Trophoblast cell (in vitro differentiated cells and primary cell): ENCODE data around the gene OTOL1.

Source experiments
- DNase-seq, 2 donors: peaks; one replicate each; pipeline ENCODE4 v3.0.0-alpha.2; 2016
- H2AFZ ChIP-seq: 2 replicates; pipeline ENCODE4 v1.6.1; 2013; ENCODE audit warnings: low read length, moderate library complexity, mild to moderate bottlenecking; ENCODE audit not compliant: insufficient read depth, poor library complexity
- H2AK5ac ChIP-seq: 2 replicates; pipeline ENCODE4 v1.6.1; 2013; ENCODE audit warnings: mild to moderate bottlenecking, low read length
- H2BK120ac ChIP-seq: 2 replicates; pipeline ENCODE4 v1.6.1; 2013; ENCODE audit warnings: low read length, mild to moderate bottlenecking, moderate library complexity; ENCODE audit not compliant: insufficient read depth, poor library complexity
- H2BK12ac ChIP-seq: 2 replicates; pipeline ENCODE4 v1.6.1; 2013; ENCODE audit warnings: mild to moderate bottlenecking, low read length, moderate library complexity
- H2BK5ac ChIP-seq: 2 replicates; pipeline ENCODE4 v1.6.1; 2013; ENCODE audit warnings: low read length, low read depth, moderate library complexity, mild to moderate bottlenecking; ENCODE audit not compliant: poor library complexity
- H3K14ac ChIP-seq: 2 replicates; pipeline ENCODE4 v1.6.1; 2013; ENCODE audit warnings: mild to moderate bottlenecking, low read length
- H3K18ac ChIP-seq: 2 replicates; pipeline ENCODE4 v1.6.1; 2013; ENCODE audit warnings: mild to moderate bottlenecking, low read length
- H3K23ac ChIP-seq: 2 replicates; pipeline ENCODE4 v1.6.1; 2013; ENCODE audit warnings: low read length
- H3K27ac ChIP-seq: 2 replicates; pipeline ENCODE4 v1.5.1; 2013; ENCODE audit warnings: low read depth, mild to moderate bottlenecking, inconsistent platforms, low read length, moderate library complexity
- H3K27me3 ChIP-seq: 2 replicates; pipeline ENCODE4 v1.6.1; 2013; ENCODE audit warnings: inconsistent platforms, mild to moderate bottlenecking, low read length, moderate library complexity; ENCODE audit not compliant: insufficient read depth
- H3K36me3 ChIP-seq, 2 experiments: 1 replicate in 1 of 2; 2 replicates in 1 of 2; pipeline ENCODE4 v1.6.1; 2013; ENCODE audit warnings: low read length in 2 of 2, mild to moderate bottlenecking in 2 of 2, moderate library complexity in 1 of 2; ENCODE audit not compliant: insufficient read depth in 2 of 2, control insufficient read depth in 1 of 2
- H3K4ac ChIP-seq: 2 replicates; pipeline ENCODE4 v1.6.1; 2013; ENCODE audit warnings: low read depth, mild to moderate bottlenecking, low read length, moderate library complexity
- H3K4me1 ChIP-seq, 2 experiments: 1 replicate in 1 of 2; 2 replicates in 1 of 2; pipeline ENCODE4 v1.6.1; 2013; ENCODE audit warnings: low read length in 2 of 2, mild to moderate bottlenecking in 2 of 2, moderate library complexity in 1 of 2; ENCODE audit not compliant: insufficient read depth in 2 of 2, control insufficient read depth in 1 of 2
- H3K4me2 ChIP-seq: 2 replicates; pipeline ENCODE4 v1.6.1; 2013; ENCODE audit warnings: inconsistent platforms, mild to moderate bottlenecking, low read length, moderate library complexity
- H3K4me3 ChIP-seq: 2 replicates; pipeline ENCODE4 v1.5.1; 2013; ENCODE audit warnings: mild to moderate bottlenecking, low read depth, low read length, inconsistent platforms
- H3K79me1 ChIP-seq: one replicate; pipeline ENCODE4 v1.6.1; 2013; ENCODE audit warnings: low read length
- H3K79me2 ChIP-seq: 2 replicates; pipeline ENCODE4 v1.6.1; 2013; ENCODE audit warnings: low read length, mild to moderate bottlenecking; ENCODE audit not compliant: control insufficient read depth, insufficient read depth, poor library complexity
- H3K9ac ChIP-seq: 2 replicates; pipeline ENCODE4 v1.6.1; 2013; ENCODE audit warnings: mild to moderate bottlenecking, low read length
- H3K9me3 ChIP-seq: 2 replicates; pipeline ENCODE4 v1.6.1; 2013; ENCODE audit warnings: low read depth, mild to moderate bottlenecking, control low read depth, inconsistent platforms, low read length; ENCODE audit not compliant: insufficient read depth
- H4K12ac ChIP-seq: 2 replicates; pipeline ENCODE4 v1.6.1; 2013; ENCODE audit warnings: low read depth, mild to moderate bottlenecking, low read length, moderate library complexity
- H4K8ac ChIP-seq: 2 replicates; pipeline ENCODE4 v1.6.1; 2013; ENCODE audit warnings: low read depth, mild to moderate bottlenecking, low read length, moderate library complexity
- H4K91ac ChIP-seq: one replicate; pipeline ENCODE4 v1.6.1; 2013; ENCODE audit warnings: low read depth, mild to moderate bottlenecking, low read length, moderate library complexity
- WGBS: extraction: QIAGEN DNeasy Blood & Tissue Kit; methylation state at CpG from one replicate; pipeline ENCODE4 v1.1.7; 2013; ENCODE audit warnings: missing lambda C conversion rate; ENCODE audit not compliant: insufficient read length, insufficient coverage; ENCODE audit errors: extremely low coverage; 5-methylcytosine and 5-hydroxymethylcytosine counted together

OTOL1 gene

GRCh38 chr3:161455962-161456361, 40.6 kb upstream of the OTOL1 start:
- H3K79me2 ChIP-seq: no peaks in the 10 kb centered on the region
- H3K4me3 ChIP-seq: no peak overlapping the region
- no peak overlapping the region for H3K4me2 ChIP-seq
- no peak overlapping the region for H4K91ac ChIP-seq
- no peak overlapping the region for H3K14ac ChIP-seq
- H4K12ac ChIP-seq: no peak overlapping the region
- H3K27me3 ChIP-seq: no peaks in the 10 kb centered on the region
- DNase-seq: no peak
- no peaks in the 10 kb centered on the region for H3K9me3 ChIP-seq
- H3K18ac ChIP-seq: no peak overlapping the region
- no peaks in the 10 kb centered on the region for H3K79me1 ChIP-seq
- no CpG with 5 or more reads among the region's 2 CpGs for WGBS
- no peak overlapping the region for H2BK5ac ChIP-seq
- H2AK5ac ChIP-seq: no peak overlapping the region
- no peak overlapping the region for H2BK120ac ChIP-seq
- no peak overlapping the region for H3K23ac ChIP-seq
- H2AFZ ChIP-seq: no peak overlapping the region
- H3K4ac ChIP-seq: no peak overlapping the region
- H3K27ac ChIP-seq: no peak overlapping the region
- no peaks in the 10 kb centered on the region for H3K4me1 ChIP-seq
- H3K9ac ChIP-seq: no peak overlapping the region
- no peak overlapping the region for H4K8ac ChIP-seq
- no peak overlapping the region for H2BK12ac ChIP-seq
- H3K36me3 ChIP-seq: no peaks in the 10 kb centered on the region

GRCh38 chr3:161462138-161462537, 34.5 kb upstream of the OTOL1 start:
- H3K4me1 ChIP-seq: no peaks in the 10 kb centered on the region
- H2AFZ ChIP-seq: no peak overlapping the region
- H2BK12ac ChIP-seq: no peak overlapping the region
- no peak overlapping the region for H3K18ac ChIP-seq
- H3K27ac ChIP-seq: no peak overlapping the region
- H3K36me3 ChIP-seq: no peaks in the 10 kb centered on the region
- no peak overlapping the region for H2AK5ac ChIP-seq
- H2BK5ac ChIP-seq: no peak overlapping the region
- H4K8ac ChIP-seq: no peak overlapping the region
- no peak overlapping the region for H3K9ac ChIP-seq
- no peak overlapping the region for H4K91ac ChIP-seq
- peaks cover 2% of the 10 kb centered on the region for H3K9me3 ChIP-seq
- H2BK120ac ChIP-seq: no peak overlapping the region
- no peaks in the 10 kb centered on the region for H3K79me2 ChIP-seq
- no peaks in the 10 kb centered on the region for H3K27me3 ChIP-seq
- no peak overlapping the region for H3K4me3 ChIP-seq
- no peak overlapping the region for H3K4ac ChIP-seq
- H3K23ac ChIP-seq: no peak overlapping the region
- no peak overlapping the region for H3K14ac ChIP-seq
- no peaks in the 10 kb centered on the region for H3K79me1 ChIP-seq
- DNase-seq: no peak
- H3K4me2 ChIP-seq: no peak overlapping the region
- no peak overlapping the region for H4K12ac ChIP-seq

GRCh38 chr3:161471211-161471610, 25.4 kb upstream of the OTOL1 start:
- Histone ChIP-seq H2BK12ac (no peak overlapping the region), H3K36me3 (no peaks in the 10 kb centered on the region), H3K4me1 (no peaks in the 10 kb centered on the region), H3K27me3 (no peaks in the 10 kb centered on the region), H4K12ac (no peak overlapping the region), H3K18ac (no peak overlapping the region), H3K4me2 (no peak overlapping the region), H3K14ac (no peak overlapping the region), H4K91ac (no peak overlapping the region), H3K9ac (no peak overlapping the region), H3K4ac (no peak overlapping the region), H3K9me3 (no peaks in the 10 kb centered on the region), H2AK5ac (no peak overlapping the region), H2BK120ac (no peak overlapping the region), H2BK5ac (no peak overlapping the region), H3K4me3 (no peak overlapping the region), H3K79me2 (no peaks in the 10 kb centered on the region), H3K79me1 (no peaks in the 10 kb centered on the region), H4K8ac (no peak overlapping the region), H3K23ac (no peak overlapping the region), H2AFZ (no peak overlapping the region), H3K27ac (no peak overlapping the region)
- WGBS: no CpG with 5 or more reads among the region's 1 CpG
- DNase-seq: no peak

GRCh38 chr3:161474139-161474538, 22.5 kb upstream of the OTOL1 start:
- Histone ChIP-seq H3K27me3 (no peaks in the 10 kb centered on the region), H4K91ac (no peak overlapping the region), H2BK5ac (no peak overlapping the region), H3K4me2 (no peak overlapping the region), H3K4me1 (no peaks in the 10 kb centered on the region), H3K9me3 (no peaks in the 10 kb centered on the region), H2AK5ac (no peak overlapping the region), H4K12ac (no peak overlapping the region), H3K4me3 (no peak overlapping the region), H3K4ac (no peak overlapping the region), H3K79me2 (no peaks in the 10 kb centered on the region), H3K23ac (no peak overlapping the region), H2BK120ac (no peak overlapping the region), H3K18ac (no peak overlapping the region), H2BK12ac (no peak overlapping the region), H3K27ac (no peak overlapping the region), H3K9ac (no peak overlapping the region), H3K36me3 (no peaks in the 10 kb centered on the region), H3K14ac (no peak overlapping the region), H2AFZ (no peak overlapping the region), H3K79me1 (no peaks in the 10 kb centered on the region), H4K8ac (no peak overlapping the region)
- no CpG with 5 or more reads among the region's 2 CpGs for WGBS
- no peak for DNase-seq
